Measurements from ENCODE around the gene PTPN9.
"Not testable (repeated sequence)": the region's sequence is repeated elsewhere in the genome, so short reads cannot be mapped to it uniquely, and the experiment has no call there.

The PTPN9 gene

DNA sequence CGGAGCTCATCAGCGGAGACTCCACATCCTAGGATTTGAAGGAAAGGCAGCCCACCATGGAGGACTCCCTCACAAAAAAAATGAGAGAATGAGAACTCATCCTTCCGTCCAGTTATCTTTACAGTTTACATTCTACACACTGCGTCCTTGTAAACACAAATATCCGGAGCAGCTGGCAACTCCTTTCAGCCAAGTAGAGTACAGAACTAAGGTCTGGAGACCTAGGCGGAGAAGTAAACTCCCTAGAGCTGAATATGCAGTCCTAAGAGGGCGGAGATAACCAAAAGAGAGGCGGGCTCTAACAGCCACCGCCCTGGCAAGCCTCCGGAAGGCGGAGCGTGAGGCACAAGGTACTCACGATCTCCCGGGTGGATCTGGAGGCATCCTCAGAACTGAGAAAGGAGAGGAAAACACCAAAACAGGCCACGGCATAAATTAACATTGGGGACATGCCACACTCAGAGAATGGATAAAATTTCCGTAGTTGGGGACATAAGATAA is 126.7 kb downstream of the PTPN9 start:
- DNase-seq, result peak; percentile 71

DNA sequence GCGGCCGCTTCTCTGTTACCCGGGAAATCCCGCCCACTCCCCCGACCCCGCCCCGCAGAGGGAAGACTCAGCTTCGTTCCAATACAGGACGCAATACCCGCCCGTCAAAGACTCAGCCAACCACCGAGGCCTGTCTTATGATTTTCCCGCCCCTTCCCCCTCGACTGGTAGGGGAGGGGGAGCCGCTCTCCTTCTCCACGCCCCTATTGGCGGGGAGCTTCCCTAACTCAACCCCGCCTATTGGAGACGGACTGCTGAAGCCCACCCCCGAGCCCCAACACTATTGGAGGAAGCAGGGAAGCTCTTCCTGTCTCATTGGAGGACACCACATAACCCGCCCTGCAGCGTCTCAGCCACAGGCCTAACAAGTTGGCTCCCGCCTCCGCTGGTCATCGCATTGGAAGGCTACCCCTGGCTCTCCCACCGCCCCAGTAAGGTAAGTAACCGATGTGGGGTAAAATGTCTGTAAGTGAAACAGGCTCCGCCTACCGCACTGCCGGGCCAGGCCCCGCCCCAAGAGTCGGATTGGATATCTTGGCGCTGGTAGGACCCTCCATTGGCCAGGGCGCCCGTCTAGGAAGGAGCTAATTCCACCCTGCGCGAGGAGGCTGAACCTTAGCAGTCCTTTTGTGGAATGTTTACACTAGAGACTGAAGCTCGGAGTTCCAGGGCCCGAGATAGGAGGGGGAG is 127.3 kb downstream of the PTPN9 start, which contains the start of gene SIN3A:
TSS of gene SIN3A (minus strand) at position 17 of the 690 bp plus-strand sequence. CDS start 21,315 bp downstream, outside the sequence.
- peak; percentile 99 for DNase-seq

DNA sequence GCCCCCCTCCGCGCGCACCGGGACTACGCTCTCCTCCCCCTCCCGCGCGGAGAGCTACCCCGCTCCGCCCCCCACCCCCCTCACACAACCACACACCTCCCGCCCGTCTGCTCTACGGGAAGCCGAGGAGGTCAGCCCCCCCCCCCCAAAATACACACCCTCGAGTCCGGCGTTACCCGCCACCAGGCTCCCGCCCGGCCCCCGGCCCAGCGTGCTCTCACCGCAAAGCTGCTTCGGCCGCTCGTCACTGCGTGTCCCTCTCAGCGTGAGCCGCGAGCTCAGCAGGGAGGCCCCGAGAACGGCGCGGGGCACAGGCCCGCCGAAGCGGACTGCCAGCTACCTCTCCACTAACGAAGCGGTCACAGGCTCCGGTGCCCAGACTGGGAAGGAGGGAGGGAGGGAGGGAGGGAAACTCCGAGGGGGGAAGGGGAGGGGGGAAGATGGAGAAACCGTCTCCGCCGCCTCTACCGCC is 127.9 kb downstream of the PTPN9 start:
- DNase-seq, result no peak

DNA sequence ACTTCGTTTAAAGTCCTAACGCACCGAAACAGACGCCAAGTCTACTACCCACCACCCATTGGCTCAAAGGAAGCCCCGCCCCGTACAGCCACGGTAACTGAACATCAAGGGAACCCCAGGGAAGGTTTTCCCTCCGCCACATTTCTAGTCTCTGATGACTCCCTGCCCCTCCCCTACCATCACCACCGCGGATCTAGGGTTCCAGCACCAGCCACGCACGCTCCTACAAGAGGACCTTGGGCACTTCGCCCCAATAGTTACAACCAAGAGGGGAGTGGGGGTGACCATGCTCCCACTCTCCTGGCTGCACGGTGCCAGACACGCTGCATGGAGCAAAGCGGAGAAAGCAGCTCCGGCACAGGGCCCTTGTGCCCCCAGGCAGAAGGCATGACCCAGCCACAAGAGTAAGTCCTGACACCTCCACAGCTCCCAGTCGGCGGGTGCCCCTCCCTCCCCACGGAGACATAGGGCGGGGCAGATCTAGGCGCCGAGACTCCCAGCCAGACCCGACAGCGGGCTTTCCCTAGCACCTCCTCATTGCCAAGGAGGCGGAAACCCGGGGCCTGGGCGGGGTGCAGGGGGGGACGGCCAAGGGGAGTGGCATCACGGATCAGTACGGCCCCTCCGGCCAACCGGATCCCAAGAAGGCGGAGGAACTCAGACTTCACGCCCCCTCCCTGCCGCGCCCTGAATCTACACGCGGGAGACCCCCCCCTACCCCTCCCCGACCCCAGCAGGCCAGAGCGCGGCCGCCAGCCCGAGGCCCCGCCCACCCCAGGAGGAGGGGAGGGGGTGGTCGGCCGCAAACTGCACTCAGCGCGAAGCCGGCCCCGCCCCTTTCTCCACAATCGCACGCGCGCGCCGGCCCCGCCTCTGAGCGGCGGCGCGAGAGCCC is 128.6 kb downstream of the PTPN9 start:
- DNase-seq, result peak; percentile 94

DNA sequence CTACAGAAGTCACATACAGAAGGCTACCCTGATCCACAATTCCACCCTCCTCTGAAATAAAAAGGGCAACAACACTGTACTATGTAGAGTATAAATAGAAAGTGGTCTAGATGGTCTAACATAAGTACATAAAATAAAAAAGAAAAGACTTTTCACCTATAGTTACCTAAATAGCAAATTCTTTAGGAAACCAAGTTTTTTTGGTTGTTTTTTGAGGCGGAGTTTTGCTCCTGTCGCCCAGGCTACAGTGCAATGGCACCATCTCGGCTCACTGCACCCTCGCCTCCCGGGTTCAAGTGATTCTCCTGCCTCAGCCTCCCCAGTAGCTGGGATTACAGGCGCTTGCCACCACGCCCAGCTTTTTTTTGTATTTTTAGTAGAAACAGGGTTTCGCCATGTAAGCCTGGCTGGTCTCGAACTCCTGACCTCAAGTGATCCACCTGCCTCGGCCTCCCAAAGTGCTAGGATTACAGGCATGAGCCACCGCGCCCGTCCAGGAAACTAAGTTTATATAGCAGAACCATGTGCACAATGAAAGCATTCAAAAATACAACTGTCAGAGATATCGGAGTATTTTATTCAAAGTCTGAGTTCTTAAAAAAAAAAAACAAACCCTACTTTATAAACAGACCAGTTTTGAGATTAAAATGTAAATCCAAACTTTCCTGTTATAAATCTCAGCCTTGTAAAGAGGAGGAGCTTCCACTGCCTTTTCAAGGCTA is 129.4 kb downstream of the PTPN9 start:
- DNase-seq, result no peak

DNA sequence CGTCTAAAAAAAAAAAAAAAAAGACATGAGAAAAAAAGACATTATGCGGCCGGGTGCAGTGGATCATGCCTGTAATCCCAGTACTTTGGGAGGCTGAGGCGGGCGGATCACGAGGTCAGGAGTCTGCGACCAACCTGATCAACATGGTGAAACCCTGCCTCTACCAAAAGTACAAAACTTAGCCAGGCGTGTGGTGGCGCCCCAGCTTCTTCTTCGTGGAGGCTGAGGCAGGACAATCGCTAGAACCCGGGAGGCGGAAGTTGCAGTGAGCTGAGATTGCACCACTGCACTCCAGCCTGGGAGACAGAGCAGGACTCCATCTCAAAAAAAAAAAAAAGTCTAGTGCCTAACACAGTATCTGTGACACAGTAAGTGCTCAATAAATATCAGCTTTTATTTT is 130.9 kb downstream of the PTPN9 start:
- not testable (repeated sequence) for DNase-seq

DNA sequence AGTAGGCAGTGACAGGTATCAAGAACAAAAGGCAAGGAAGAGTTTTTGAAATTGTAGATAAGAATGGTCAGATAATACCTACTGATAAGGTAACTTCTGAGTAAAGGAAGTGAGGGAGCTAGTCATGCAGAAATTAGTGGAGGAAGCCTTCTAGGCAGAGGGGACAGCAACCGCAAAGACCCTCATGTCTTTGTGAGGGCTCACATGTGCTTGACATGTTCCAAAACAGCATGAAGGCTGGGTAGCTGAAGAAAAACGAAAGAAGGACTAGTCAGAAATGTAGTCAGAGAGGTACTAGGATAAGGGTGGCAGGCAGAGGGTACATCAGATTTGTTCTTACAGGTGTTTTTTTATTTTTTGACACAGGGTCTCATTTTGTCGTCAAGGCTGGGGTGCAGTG is 133.0 kb downstream of the PTPN9 start:
- DNase-seq, result no peak

DNA sequence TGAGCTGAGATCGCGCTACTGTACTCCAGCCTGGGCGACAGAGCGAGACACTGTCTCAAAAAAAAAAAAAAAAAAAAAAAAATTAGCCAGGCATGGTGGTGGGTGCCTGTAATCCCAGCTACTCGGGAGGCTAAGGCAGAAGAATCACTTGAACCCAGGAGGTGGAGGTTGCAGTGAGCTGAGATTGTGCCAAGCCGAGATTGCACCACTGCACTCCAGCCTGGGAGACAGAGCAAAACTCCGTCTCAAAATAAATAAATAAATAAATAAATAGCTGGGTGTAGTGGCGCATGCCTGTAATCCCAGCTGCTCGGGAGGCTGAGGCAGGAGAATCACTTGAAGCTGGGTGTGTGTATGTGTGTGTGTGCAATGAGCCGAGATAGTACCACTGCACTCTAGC is 133.8 kb downstream of the PTPN9 start:
- DNase-seq, result not testable (repeated sequence)

DNA sequence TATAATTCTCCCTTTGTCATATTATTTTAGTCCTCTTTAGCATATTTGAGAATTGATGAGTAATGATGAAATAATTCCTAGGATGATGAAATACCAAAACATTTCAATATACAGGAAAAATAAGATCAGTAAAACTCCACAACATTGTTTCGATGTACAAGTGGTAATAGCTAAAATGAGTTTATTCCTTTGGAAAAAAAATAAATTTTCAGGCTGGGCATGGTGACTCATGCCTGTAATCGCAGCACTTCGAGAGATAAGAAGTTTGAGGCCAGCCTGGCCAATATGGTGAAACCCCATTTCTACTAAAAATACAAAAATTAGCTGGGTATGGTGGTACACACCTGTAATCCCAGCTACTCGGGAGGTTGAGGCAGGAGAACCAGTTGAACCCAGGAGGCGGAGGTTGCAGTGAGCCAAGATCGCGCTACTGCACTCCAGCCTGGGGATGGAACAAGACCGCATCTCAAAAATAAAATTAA is 135.1 kb downstream of the PTPN9 start:
- DNase-seq, result not testable (repeated sequence)

DNA sequence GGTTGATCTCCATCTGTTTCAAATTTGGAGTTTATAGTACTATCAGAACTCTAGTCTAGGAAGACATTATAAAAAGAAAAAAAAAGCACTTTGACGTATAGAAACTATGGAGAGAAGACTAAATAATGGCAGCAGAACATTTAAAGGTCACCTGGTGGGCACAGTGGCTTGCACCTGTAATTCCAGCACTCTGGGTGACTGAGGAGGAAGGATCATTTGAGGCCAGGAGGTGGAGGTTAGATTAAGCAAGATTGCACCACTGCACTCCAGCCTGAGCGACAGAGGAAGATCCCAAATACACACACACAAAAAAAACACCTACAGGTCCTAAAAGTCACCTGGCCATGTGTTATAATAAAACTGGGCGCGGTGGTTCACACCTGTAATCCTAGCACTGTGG is 141.4 kb downstream of the PTPN9 start:
- DNase-seq, result no peak

DNA sequence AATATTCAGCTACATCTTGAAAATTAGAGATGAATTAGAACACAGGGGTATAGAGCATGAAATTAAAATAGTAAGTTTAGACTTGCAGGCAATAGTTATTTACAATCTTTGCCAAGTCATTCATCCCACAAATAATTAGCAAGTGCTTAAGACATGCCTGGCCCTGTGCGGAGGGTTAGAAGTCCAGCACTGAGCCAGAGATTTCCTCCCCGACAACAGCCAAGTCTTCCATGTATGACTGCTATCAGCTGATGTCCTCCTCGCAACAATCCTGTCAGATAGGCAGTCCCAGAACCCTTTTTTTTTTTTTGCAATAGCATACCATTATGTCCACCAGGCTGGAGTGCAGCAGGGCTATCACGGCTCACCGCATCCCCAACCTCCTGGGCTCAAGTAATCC is 142.2 kb downstream of the PTPN9 start:
- no peak for DNase-seq

DNA sequence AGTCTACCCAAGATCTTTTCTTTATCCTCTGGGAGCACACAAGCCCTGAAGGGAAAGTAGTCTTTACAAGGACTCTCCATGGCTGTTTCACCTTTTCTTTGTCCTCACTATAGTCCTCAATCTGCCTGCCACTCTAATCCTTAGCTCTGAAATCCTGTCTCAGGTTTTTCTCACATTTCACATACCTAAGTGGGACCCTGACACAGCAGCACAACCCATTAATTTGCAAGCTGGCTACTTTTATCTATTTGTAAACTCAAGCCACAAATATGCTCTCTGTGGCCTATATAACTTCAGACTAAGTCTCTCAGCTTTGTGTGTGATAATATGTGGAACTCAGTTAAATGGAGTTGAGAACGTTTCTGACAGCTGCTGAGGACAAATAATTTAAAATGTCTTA is 147.4 kb downstream of the PTPN9 start:
- DNase-seq, result no peak

DNA sequence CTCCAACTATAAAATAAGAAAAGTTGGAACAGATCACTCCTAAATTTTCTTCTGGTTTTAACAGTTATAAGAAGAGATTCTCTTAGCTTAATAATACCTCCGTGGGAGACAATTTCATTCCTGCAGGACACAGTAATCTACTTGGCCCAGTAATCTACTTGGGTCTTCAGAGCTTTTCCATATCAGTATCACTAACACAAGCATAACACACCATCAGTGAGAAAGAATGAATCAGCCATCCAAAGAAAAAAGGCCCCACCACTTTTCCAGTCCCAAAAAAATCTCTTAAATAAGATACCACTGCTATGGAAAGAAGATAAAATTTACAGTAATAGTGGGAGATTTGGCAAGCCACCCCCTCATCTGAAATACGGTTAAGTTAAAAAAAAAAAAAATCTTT is 147.8 kb downstream of the PTPN9 start:
- DNase-seq, result no peak

DNA sequence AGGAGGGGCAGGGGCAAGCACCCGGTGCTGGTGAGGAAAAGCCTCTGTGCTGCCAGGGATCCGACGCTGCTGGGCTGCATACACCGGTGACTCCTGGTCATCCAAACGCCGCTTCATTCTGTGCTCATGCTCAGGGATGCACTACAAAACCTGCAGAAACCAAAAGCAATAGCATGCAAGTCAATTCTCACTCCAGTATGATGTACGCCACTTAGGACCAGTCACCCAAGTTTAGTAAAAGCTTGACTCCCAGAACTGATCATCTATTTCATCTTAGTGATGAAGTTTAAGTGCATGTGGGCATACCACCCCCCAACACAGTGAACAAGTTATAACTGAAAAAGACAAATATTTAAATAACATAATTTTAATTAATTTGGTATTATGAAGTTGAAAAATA is 148.9 kb downstream of the PTPN9 start:
- no peak for DNase-seq

DNA sequence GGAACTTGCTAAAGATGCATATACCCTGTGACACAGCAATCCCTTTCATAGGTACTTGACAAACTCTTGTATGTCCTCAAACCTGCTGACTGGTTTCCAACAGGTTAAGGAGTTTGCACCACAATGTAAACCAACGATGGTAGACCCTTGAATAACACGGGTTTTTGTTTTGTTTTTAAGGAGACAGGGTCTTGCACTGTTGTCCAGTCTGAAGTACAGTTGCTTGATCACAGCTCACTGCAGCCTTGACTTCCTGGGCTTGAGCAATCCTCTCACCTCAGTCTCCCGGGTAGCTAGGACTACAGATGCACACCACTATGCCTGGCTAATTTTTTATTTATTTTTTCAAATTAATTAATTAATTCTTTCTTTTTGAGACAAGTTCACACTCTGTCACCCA is 151.0 kb downstream of the PTPN9 start:
- no peak for DNase-seq

DNA sequence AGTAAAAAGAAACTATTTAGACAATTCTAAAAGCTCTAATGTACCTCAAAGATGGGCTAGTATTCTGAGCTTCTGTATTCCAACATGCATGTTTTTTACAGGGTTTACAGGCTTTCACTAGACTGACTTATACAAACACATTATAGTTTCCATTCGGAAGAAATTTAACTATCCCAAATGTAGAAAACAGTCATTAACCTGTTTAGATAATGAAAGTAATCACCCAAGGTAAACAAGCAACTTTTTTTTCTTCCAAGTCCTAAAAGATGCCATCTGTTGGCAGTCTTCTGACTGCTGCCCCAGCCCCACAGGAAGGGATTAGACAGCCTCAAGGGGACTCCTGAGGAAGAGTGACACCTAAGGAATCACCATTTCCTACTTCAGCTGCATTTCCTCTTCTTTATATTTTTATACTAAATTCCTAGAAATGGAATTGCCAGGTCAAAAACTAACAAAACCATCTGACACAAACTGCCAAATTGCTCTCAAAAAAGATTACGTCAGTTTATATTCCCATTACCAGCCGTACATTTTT is 153.1 kb downstream of the PTPN9 start:
- DNase-seq, result no peak

DNA sequence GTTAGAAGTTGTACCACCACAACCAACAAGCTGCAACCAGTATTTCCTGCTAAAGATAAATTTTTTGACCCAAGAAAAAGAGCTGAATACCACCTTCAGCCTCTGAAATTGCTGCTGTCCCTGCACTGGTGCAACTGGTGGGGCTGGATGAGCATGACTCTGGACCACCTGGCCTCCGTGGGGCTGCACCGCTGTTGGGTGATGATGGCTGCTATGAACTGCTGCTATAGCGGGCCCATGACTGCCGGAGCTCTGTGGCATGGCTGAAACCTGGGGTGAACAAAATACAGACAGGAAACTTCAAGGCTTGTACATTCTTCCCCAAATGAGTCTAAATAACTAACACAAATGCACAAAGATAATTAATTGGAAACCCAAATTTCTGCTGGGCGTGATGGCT is 156.6 kb downstream of the PTPN9 start:
- DNase-seq, result no peak

DNA sequence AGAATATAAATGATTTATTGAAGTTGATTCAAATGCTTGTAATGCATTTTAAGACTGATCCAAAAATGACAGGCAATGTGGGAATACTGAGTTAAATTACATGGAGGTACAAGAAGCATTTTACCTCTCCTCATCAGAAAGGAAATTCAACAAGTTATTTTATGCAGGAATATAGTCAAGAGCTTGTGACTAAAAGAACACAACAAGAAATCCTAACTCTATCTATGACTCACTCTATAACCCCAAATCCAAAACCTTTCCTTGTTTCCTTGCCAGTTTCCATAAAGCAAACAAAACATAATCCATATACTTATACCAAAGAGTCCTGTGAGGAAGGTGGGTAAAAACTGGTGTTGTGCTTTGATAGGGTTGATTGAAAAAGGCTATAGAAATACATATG is 158.4 kb downstream of the PTPN9 start:
- no peak for DNase-seq

DNA sequence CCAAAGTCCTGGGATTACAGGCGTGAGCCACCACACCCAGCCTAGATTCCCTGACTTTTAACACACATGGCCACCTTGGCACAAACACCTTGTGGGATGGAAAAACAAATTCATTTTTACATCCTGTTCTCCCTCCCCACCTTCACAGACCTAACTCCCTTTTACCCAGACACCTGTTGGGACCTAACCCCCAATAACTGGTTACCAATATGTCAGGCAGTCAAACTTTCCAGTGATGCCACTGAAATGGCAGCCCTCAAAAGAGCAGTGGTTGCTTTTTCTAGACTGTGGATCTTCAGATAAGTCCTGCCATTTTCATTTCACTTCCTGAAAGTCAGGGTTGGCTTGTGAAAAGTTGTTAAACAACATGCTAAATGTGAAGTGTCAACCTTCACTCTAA is 162.5 kb downstream of the PTPN9 start:
- no peak for DNase-seq
